HCT116 (cell line): ENCODE measurements around the gene POU5F1. TPM values are rescaled to one million over a fixed set of nuclear protein-coding genes. Genes with fewer than 3 reads are reported as not detected.
A peak's percentile ranks its signal among the peaks of the same experiment; 100 is the strongest.

Experiments used
- ATAC-seq: fragments of 200-7000 bp; cut with Tn5 transposase; 2 replicates; pipeline ENCODE4 v1.9.1; 2020; ENCODE audit warnings: mild to moderate bottlenecking, moderate library complexity
- BruUV-seq: library from RNA; stranded (reverse); fragments of 400-500 nt; replicated peaks from 2 replicates; lab custom pipeline; 2021; lab: Mats Ljungman, UMichigan
- CTCF ChIA-PET: fragments of 300-600 bp; sonication (Branson Sonifier 250); formaldehyde crosslinking; loops from one replicate; lab custom pipeline; 2021; ENCODE audit warnings: antibody characterized with exemption; lab: Charles Lee
- POLR2A ChIA-PET: fragments of 300-600, 350-600 bp; sonication (Branson Sonifier 250); formaldehyde crosslinking; loops from one replicate; lab custom pipeline; 2021; ENCODE audit warnings: antibody characterized with exemption; lab: Charles Lee
- RAD21 ChIA-PET, 2 experiments: fragments of 300-600 bp; sonication (Branson Sonifier 250); formaldehyde crosslinking; loops; one replicate each; lab custom pipeline; 2023; ENCODE audit warnings: low total read pairs in 2 of 2; ENCODE audit not compliant: uncharacterized antibody in 2 of 2, unreplicated experiment in 2 of 2, low non-redundant PET in 1 of 2; lab: Charles Lee
- DNase-seq: peaks from one replicate; pipeline ENCODE4 v3.0.0-alpha.2; 2010; ENCODE audit warnings: low read depth, low spot score
- H2AFZ ChIP-seq: fragments of 200-600 bp; shearing (Covaris generic), sonication (generic); 2 replicates; pipeline ENCODE4 v1.6.1; 2017; ENCODE audit warnings: low read depth, mixed run types, mixed read lengths, antibody characterized with exemption, low read length; ENCODE audit not compliant: poor library complexity, severe bottlenecking
- H3K27ac ChIP-seq: 2 replicates; pipeline ENCODE4 v1.5.1; 2012; ENCODE audit warnings: low read depth, low read length
- H3K27me3 ChIP-seq: fragments of 200-600 bp; sonication (generic); 2 replicates; pipeline ENCODE4 v1.6.1; 2016; ENCODE audit warnings: mixed run types, low read length, mixed read lengths; ENCODE audit not compliant: insufficient read depth
- H3K36me3 ChIP-seq, 2 experiments: fragments of 200-500 bp in 1 of 2; fragments of 200-600 bp in 1 of 2; sonication (Bioruptor generic) in 1 of 2; sonication (generic) in 1 of 2; 2 replicates each; pipeline versions ENCODE4 v1.5.1 to v1.6.1; 2014 to 2016; ENCODE audit warnings: low read length in 2 of 2, inconsistent platforms in 1 of 2, mixed read lengths in 1 of 2, mixed run types in 1 of 2; ENCODE audit not compliant: insufficient read depth in 2 of 2, control insufficient read depth in 1 of 2
- H3K4me1 ChIP-seq, 2 experiments: fragments of 200-600 bp in 1 of 2; sonication (generic) in 1 of 2; 2 replicates each; pipeline versions ENCODE4 v1.5.1 to v1.6.1; 2012 to 2017; ENCODE audit warnings: low read length in 2 of 2, inconsistent platforms in 1 of 2, mild to moderate bottlenecking in 1 of 2, mixed read lengths in 1 of 2, mixed run types in 1 of 2, moderate library complexity in 1 of 2; ENCODE audit not compliant: insufficient read depth in 2 of 2, control insufficient read depth in 1 of 2
- H3K4me2 ChIP-seq: fragments of 200-600 bp; sonication (generic); 2 replicates; pipeline ENCODE4 v1.6.1; 2017; ENCODE audit warnings: mixed run types, low read length, mixed read lengths
- H3K4me3 ChIP-seq, 2 experiments: fragments of 200-600 bp in 1 of 2; sonication (generic) in 1 of 2; replicated peaks in 1 of 2; 2 replicates each; pipeline ENCODE4 v1.5.1; 2011 to 2016; ENCODE audit warnings: low read length in 2 of 2, control low read depth in 1 of 2, low read depth in 1 of 2, mild to moderate bottlenecking in 1 of 2, mixed read lengths in 1 of 2, mixed run types in 1 of 2
- H3K79me2 ChIP-seq: fragments of 200-600 bp; sonication (generic); 2 replicates; pipeline ENCODE4 v1.6.1; 2017; ENCODE audit warnings: mild to moderate bottlenecking, mixed run types, low read length, moderate library complexity, mixed read lengths; ENCODE audit not compliant: insufficient read depth
- H3K9ac ChIP-seq: fragments of 200-600 bp; sonication (generic); 2 replicates; pipeline ENCODE4 v1.6.1; 2016; ENCODE audit warnings: low read length, mixed read lengths
- H3K9me2 ChIP-seq: fragments of 200-600 bp; sonication (generic), shearing (Covaris generic); 2 replicates; pipeline ENCODE4 v1.6.1; 2017; ENCODE audit warnings: mixed run types, mild to moderate bottlenecking, moderate library complexity; ENCODE audit not compliant: insufficient read depth
- H3K9me3 ChIP-seq, 2 experiments: fragments of 200-500 bp in 1 of 2; fragments of 200-600 bp in 1 of 2; sonication (Bioruptor generic) in 1 of 2; sonication (generic) in 1 of 2; 2 replicates each; pipeline ENCODE4 v1.6.1; 2014 to 2017; ENCODE audit warnings: low read length in 2 of 2, mixed read lengths in 2 of 2, inconsistent platforms in 1 of 2, low read depth in 1 of 2, mild to moderate bottlenecking in 1 of 2, mixed run types in 1 of 2, moderate library complexity in 1 of 2; ENCODE audit not compliant: control insufficient read depth in 1 of 2, insufficient read depth in 1 of 2
- H4K20me1 ChIP-seq: fragments of 200-600 bp; sonication (generic), shearing (Covaris generic); 2 replicates; pipeline ENCODE4 v1.6.1; 2017; ENCODE audit warnings: mixed run types, mild to moderate bottlenecking, moderate library complexity; ENCODE audit not compliant: insufficient read depth
- ATF3 ChIP-seq: IDR thresholded peaks from 2 replicates; pipeline ENCODE4 v1.6.1; 2012
- CBX3 ChIP-seq: IDR thresholded peaks from 2 replicates; pipeline ENCODE4 v1.6.1; 2012; ENCODE audit warnings: low read depth
- CEBPB ChIP-seq: IDR thresholded peaks from 2 replicates; pipeline ENCODE4 v1.6.1; 2012; ENCODE audit warnings: low read depth
- CTCF ChIP-seq, 3 experiments: fragments of 200-600 bp in 1 of 3; sonication (generic) in 1 of 3; IDR thresholded peaks in 2 of 3; conservative IDR thresholded peaks in 1 of 3; 2 replicates each; pipeline ENCODE4 v1.5.1; 2012 to 2017; ENCODE audit warnings: low read depth in 2 of 3, low read length in 2 of 3, antibody characterized with exemption in 1 of 3, borderline replicate concordance in 1 of 3, control low read depth in 1 of 3, mild to moderate bottlenecking in 1 of 3, mixed read lengths in 1 of 3, mixed run types in 1 of 3, moderate library complexity in 1 of 3; ENCODE audit not compliant: insufficient read depth in 1 of 3
- EGR1 ChIP-seq: IDR thresholded peaks from 2 replicates; pipeline ENCODE4 v1.6.1; 2012; ENCODE audit warnings: low read depth
- JUND ChIP-seq: IDR thresholded peaks from 2 replicates; pipeline ENCODE4 v1.6.1; 2012
- POLR2AphosphoS5 ChIP-seq: IDR thresholded peaks from 2 replicates; pipeline ENCODE4 v1.6.1; 2011; ENCODE audit warnings: mild to moderate bottlenecking, low read depth, low read length, moderate library complexity
- RAD21 ChIP-seq: IDR thresholded peaks from 2 replicates; pipeline ENCODE4 v1.6.1; 2012; ENCODE audit warnings: low read depth, mild to moderate bottlenecking
- SIN3A ChIP-seq: IDR thresholded peaks from 2 replicates; pipeline ENCODE4 v1.6.1; 2012; ENCODE audit warnings: low read depth
- intact Hi-C: fragments of 100-400 bp; cut with micrococcal nuclease; formaldehyde crosslinking; loops from 2 replicates; pipeline ENCODE4 v1.10.0; 2022
- total RNA-seq: library from RNA; stranded (reverse); gene quantifications from one replicate; pipeline ENCODE4 v1.2.1, GENCODE V29; 2021; ENCODE audit not compliant: unreplicated experiment

POU5F1 gene
- total RNA-seq, 1 experiment from 2014 or later, result 1.9 TPM

DNA sequence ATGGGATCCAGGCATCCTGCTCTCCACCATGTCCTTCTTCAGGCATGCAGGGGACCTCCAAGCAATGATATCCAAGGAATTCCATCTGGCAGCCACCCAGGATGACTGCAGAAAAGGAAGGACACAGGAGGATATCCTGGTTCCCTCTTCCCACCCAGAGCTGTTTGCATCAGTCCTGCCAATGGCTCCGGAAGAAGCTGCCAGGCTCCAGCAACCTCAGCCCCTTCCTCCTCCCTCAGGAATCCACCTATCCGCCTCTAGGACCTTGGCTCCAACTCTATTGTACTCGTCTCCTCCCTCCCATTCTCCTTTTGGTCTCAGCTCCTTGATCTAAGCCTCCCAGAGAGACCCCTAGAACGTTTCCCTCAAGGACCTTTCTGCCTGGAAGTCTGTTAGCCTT is 30.9 kb downstream of the POU5F1 start:
- TF ChIP-seq RAD21 (no peak), ATF3 (no peak), EGR1 (no peak), SIN3A (no peak), CEBPB (no peak), CTCF (IDR thresholded peaks at IDR 0.05 in 2 of 3, conservative IDR thresholded peaks at IDR 0.05 in 1 of 3; ENCODE audit: borderline replicate concordance in 1 of 3, insufficient read depth in 1 of 3, low read depth in 2 of 3, low read length in 2 of 3) (no peak), CBX3 (no peak)
- DNase-seq (no peak), ATAC-seq (no peak)
- Histone ChIP-seq H3K27me3 (no peaks in the 10 kb centered on the region), H3K4me2 (no peak overlapping the region), H3K9me2 (no peaks in the 10 kb centered on the region), H3K36me3 (0 out of 4 replicates have a peak, but pooled peaks cover 0 to 3% of the 10 kb centered on the region in 2 experiments), H2AFZ (no peak overlapping the region), H3K9ac (no peak overlapping the region), H4K20me1 (no peaks in the 10 kb centered on the region), H3K9me3 (no peaks in the 10 kb centered on the region), H3K27ac (no peak overlapping the region), H3K4me3 (no peak overlapping the region), H3K4me1 (peaks cover 4 to 13% of the 10 kb centered on the region in 2 experiments; a peak in 3 of 4 replicates), H3K79me2 (no peaks in the 10 kb centered on the region)
- BruUV-seq, result no TSS peak
- RAD21 ChIA-PET, result no interaction called here
- intact Hi-C loops, result no loop called here
- CTCF ChIA-PET, result interaction anchor here (0.7 to 1.0 kb wide), 2 partner anchors 8 to 227 kb away, joined by 3 to 4 read pairs; no protein-coding TSS in a partner anchor
- POLR2A ChIA-PET, result no interaction called here

- DNase-seq (no peak), ATAC-seq (no peak)
- Histone ChIP-seq H2AFZ (no peak within 1 kb of the TSS), H3K9me2 (no peaks in the 10 kb centered on the region), H3K9me3 (no peaks in the 10 kb centered on the region), H4K20me1 (no peaks in the 10 kb centered on the region), H3K27me3 (no peaks in the 10 kb centered on the region), H3K79me2 (no peaks in the 10 kb centered on the region), H3K4me1 (peaks cover 4 to 13% of the 10 kb centered on the region in 2 experiments; a peak in 3 of 4 replicates), H3K27ac (peak within 1 kb of the TSS; percentile 7; the same call in 1 of the 2 replicates), H3K9ac (no peak within 1 kb of the TSS), H3K4me3 (no peak within 1 kb of the TSS), H3K36me3 (no peaks in the 10 kb centered on the region), H3K4me2 (peak within 1 kb of the TSS; percentile 69)
- BruUV-seq, result no TSS peak
- ChIA-PET RAD21 (no interaction called here), POLR2A (interaction anchor here (0.7 kb wide), 1 partner anchor 155 kb away, joined by 3 read pairs; the partner anchor contains the start of gene MUC21), CTCF (interaction anchor here (0.7 to 1.0 kb wide), 5 partner anchors 8 to 228 kb away, joined by 3 to 5 read pairs (median 4); partner anchors contain the start of gene PSORS1C1)
- intact Hi-C loops, result no loop called here
- TF ChIP-seq JUND (no peak), POLR2AphosphoS5 (0 out of 2 replicates have a peak, but pooled peaks have one; percentile 25), CBX3 (no peak)
Observed at GRCh38 chr6:31138982-31139381, 31.5 kb downstream of the POU5F1 start, which contains the start of gene PSORS1C2. PSORS1C2 (minus strand) TSS chr6:31139066; CDS start chr6:31139026, 40 bp downstream.
